Measurements from ENCODE around the gene THSD4.

Gene THSD4

GRCh38 chr15:71541746-71542145 is 426.5 kb downstream of the THSD4 start:
- no peak for DNase-seq (ENCODE audit: low read depth in 2 of 2)

GRCh38 chr15:71542836-71543235 is 427.6 kb downstream of the THSD4 start:
- DNase-seq (ENCODE audit: low read depth in 2 of 2), result no peak

GRCh38 chr15:71543413-71543812 is 428.1 kb downstream of the THSD4 start:
- no peak for DNase-seq (ENCODE audit: low read depth in 2 of 2)

GRCh38 chr15:71545223-71545760 is 430.0 kb downstream of the THSD4 start:
- no peak for DNase-seq (ENCODE audit: low read depth in 2 of 2)

GRCh38 chr15:71545923-71546322 is 430.7 kb downstream of the THSD4 start:
- no peak for DNase-seq (ENCODE audit: low read depth in 2 of 2)

- DNase-seq (ENCODE audit: low read depth in 2 of 2), result no peak
Measured at GRCh38 chr15:71547011-71547410, 431.7 kb downstream of the THSD4 start.

GRCh38 chr15:71548401-71548807 is 433.1 kb downstream of the THSD4 start:
- no peak for DNase-seq (ENCODE audit: low read depth in 2 of 2)

- DNase-seq (ENCODE audit: low read depth in 2 of 2), result no peak
Measured at GRCh38 chr15:71549091-71549490, 433.8 kb downstream of the THSD4 start.

GRCh38 chr15:71549697-71550096 is 434.4 kb downstream of the THSD4 start:
- no peak for DNase-seq (ENCODE audit: low read depth in 2 of 2)

GRCh38 chr15:71551566-71551965 is 436.3 kb downstream of the THSD4 start:
- no peak for DNase-seq (ENCODE audit: low read depth in 2 of 2)

- DNase-seq (ENCODE audit: low read depth in 2 of 2), result no peak
Measured at GRCh38 chr15:71559098-71559497, 443.8 kb downstream of the THSD4 start.

- DNase-seq (ENCODE audit: low read depth in 2 of 2), result no peak
Measured at GRCh38 chr15:71559616-71560015, 444.3 kb downstream of the THSD4 start.

- no peak for DNase-seq (ENCODE audit: low read depth in 2 of 2)
Measured at GRCh38 chr15:71562251-71562650, 447.0 kb downstream of the THSD4 start.

GRCh38 chr15:71564217-71564616 is 448.9 kb downstream of the THSD4 start:
- DNase-seq (ENCODE audit: low read depth in 2 of 2), result no peak

- no peak for DNase-seq (ENCODE audit: low read depth in 2 of 2)
Measured at GRCh38 chr15:71565006-71565405, 449.7 kb downstream of the THSD4 start.

- DNase-seq (ENCODE audit: low read depth in 2 of 2), result no peak
Measured at GRCh38 chr15:71565631-71566160, 450.4 kb downstream of the THSD4 start.

- no peak for DNase-seq (ENCODE audit: low read depth in 2 of 2)
Measured at GRCh38 chr15:71566226-71566625, 451.0 kb downstream of the THSD4 start.

- DNase-seq (ENCODE audit: low read depth in 2 of 2), result no peak
Measured at GRCh38 chr15:71567173-71567572, 451.9 kb downstream of the THSD4 start.

GRCh38 chr15:71568227-71568626 is 453.0 kb downstream of the THSD4 start:
- no peak for DNase-seq (ENCODE audit: low read depth in 2 of 2)

- DNase-seq (ENCODE audit: low read depth in 2 of 2), result no peak
Measured at GRCh38 chr15:71570736-71571135, 455.5 kb downstream of the THSD4 start.

- no peak for DNase-seq (ENCODE audit: low read depth in 2 of 2)
Measured at GRCh38 chr15:71571641-71572040, 456.4 kb downstream of the THSD4 start.

GRCh38 chr15:71572452-71573053 is 457.3 kb downstream of the THSD4 start:
- no peak for DNase-seq (ENCODE audit: low read depth in 2 of 2)

- no peak for DNase-seq (ENCODE audit: low read depth in 2 of 2)
Measured at GRCh38 chr15:71573599-71573998, 458.3 kb downstream of the THSD4 start.
